NB4 (cell line): ENCODE data around the gene PSME4.

Experiments
- CTCF ChIP-seq: IDR thresholded peaks from one replicate; pipeline ENCODE4 v1.5.1; 2012; ENCODE audit warnings: low read depth, low read length
- POLR2A ChIP-seq: IDR thresholded peaks from 2 replicates; pipeline ENCODE4 v1.6.1; 2011; ENCODE audit warnings: mild to moderate bottlenecking; ENCODE audit not compliant: insufficient read length; ENCODE audit errors: extremely low read depth

DNA sequence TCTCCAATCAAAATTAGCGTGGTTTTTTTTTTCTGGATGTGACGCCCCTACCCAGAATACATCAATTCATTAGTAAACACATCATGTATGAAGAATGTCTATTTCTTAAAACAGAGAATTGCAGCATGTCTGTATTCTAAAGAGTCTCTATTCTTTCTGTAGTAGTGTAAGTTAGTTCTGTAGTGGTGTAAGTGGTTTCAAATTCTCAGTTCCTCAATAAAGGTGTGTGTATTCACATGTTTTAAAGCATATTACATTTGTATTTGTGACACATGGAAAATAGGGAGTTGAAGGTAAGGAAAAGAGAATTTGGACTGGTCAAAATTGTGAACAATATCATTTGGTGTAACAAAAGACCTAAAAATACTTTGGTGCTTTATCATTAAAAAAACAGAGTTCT lies 103.0 kb downstream of the PSME4 start:
- TF ChIP-seq CTCF (no peak), POLR2A (no peak)
